Large intestine (tissue), 3 donors: ENCODE measurements around the gene ATF6. TPM values are rescaled to one million over a fixed set of nuclear protein-coding genes. Genes with fewer than 3 reads are reported as not detected.

ENCODE experiments used
- DNase-seq, 2 donors: peaks; one replicate each; pipeline versions ENCODE4 v3.0.0 to v3.0.0-alpha.2; 2013
- H3K27ac ChIP-seq: one replicate; pipeline ENCODE4 v1.5.1; 2013; ENCODE audit warnings: low read length
- H3K27me3 ChIP-seq: 2 replicates; pipeline ENCODE4 v1.6.1; 2013; ENCODE audit warnings: low read length; ENCODE audit not compliant: control insufficient read depth, insufficient read depth
- H3K36me3 ChIP-seq: 2 replicates; pipeline ENCODE4 v1.6.1; 2013; ENCODE audit warnings: low read length; ENCODE audit not compliant: control insufficient read depth, insufficient read depth
- H3K4me1 ChIP-seq: one replicate; pipeline ENCODE4 v1.6.1; 2013; ENCODE audit warnings: low read length; ENCODE audit not compliant: control insufficient read depth, insufficient read depth
- H3K4me3 ChIP-seq: one replicate; pipeline ENCODE4 v1.5.1; 2013; ENCODE audit warnings: low read length
- H3K9me3 ChIP-seq: one replicate; pipeline ENCODE4 v1.6.1; 2013; ENCODE audit warnings: mild to moderate bottlenecking, low read depth, low read length, moderate library complexity; ENCODE audit not compliant: control insufficient read depth
- WGBS: methylation state at CpG from one replicate; pipeline ENCODE4 v1.1.5; 2013; ENCODE audit warnings: low lambda C conversion rate; ENCODE audit not compliant: insufficient coverage; 5-methylcytosine and 5-hydroxymethylcytosine counted together
- polyA plus RNA-seq: library from polyadenylated mRNA; unstranded; fragments of 120-200 nt; gene quantifications from one replicate; pipeline ENCODE4 v1.2.1, GENCODE V29; 2013

ATF6 gene
- polyA plus RNA-seq, 1 donor, result 19.6 TPM

DNA sequence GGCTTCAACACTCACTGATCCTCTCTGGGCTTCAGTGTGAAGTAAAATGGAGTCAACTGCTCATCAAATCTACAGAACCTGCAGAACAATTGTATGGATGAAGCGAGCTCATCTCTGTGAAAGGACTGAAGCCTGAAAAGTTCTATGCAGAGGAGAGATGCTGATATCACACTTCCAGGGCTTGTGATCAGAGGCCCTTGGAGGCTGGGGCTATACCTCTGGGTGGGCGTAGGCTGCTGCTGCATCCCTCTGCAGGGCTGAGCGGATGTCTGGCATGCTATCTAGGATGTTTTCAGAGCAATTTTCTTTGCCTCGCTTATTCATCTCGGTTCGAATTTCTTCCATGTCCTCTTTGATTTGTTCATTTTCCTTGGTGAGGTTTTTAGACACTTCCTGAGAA lies 240.0 kb downstream of the ATF6 start:
- H3K27ac ChIP-seq, result no peak overlapping the region
- H3K4me1 ChIP-seq, result no peaks in the 10 kb centered on the region
- WGBS, result 93% methylated on average over 3 of the region's 6 CpGs
- no peaks in the 10 kb centered on the region for H3K9me3 ChIP-seq
- DNase-seq, result no peak
- H3K36me3 ChIP-seq, result no peaks in the 10 kb centered on the region
- H3K27me3 ChIP-seq, result no peaks in the 10 kb centered on the region
- no peak overlapping the region for H3K4me3 ChIP-seq

DNA sequence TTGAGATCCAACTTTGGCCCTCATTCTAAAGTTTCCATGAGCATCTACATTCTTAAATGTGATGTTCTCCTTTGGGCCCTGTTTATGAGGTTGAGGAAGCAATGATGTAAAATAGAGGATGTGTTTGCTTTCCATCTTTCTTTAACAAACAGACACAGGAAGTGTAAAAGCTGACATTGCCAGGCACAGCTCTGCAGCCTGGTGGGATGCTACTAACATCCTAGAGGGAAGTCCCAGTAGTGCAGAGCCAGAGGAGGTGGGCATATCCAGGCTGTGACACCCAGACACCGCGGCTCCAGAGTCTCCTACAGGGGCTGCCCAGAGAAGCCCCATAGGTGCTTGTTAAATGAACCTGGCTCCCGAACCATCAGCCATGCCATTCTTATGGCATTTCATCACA lies 241.3 kb downstream of the ATF6 start:
- no CpG with 5 or more reads among the region's 3 CpGs for WGBS
- Histone ChIP-seq H3K4me1 (no peaks in the 10 kb centered on the region), H3K27me3 (no peaks in the 10 kb centered on the region), H3K36me3 (no peaks in the 10 kb centered on the region), H3K4me3 (no peak overlapping the region), H3K9me3 (no peaks in the 10 kb centered on the region), H3K27ac (no peak overlapping the region)
- DNase-seq, result no peak

DNA sequence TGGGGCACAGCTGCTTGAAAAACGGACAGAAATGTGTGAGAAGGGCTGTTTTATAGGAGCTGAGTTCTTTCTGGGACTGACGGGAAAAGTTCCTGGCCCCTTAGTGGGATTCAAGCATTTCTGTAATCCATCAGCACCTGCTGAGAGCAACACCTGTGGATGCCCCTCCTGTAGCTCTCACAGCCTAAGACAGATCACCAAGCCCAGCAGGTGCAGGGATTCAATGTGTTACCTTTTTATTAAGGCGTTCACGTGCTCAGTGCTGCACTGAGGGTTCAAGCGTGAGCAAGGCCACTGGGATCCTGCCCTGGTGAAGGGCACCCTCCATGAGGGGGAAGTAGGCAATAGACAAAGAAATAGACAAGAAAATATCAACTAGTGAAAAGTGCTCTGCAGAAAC lies 242.7 kb downstream of the ATF6 start:
- Histone ChIP-seq H3K27ac (no peak overlapping the region), H3K4me3 (no peak overlapping the region), H3K4me1 (no peaks in the 10 kb centered on the region), H3K9me3 (no peaks in the 10 kb centered on the region), H3K27me3 (no peaks in the 10 kb centered on the region), H3K36me3 (no peaks in the 10 kb centered on the region)
- no peak for DNase-seq
- no CpG with 5 or more reads among the region's 5 CpGs for WGBS

DNA sequence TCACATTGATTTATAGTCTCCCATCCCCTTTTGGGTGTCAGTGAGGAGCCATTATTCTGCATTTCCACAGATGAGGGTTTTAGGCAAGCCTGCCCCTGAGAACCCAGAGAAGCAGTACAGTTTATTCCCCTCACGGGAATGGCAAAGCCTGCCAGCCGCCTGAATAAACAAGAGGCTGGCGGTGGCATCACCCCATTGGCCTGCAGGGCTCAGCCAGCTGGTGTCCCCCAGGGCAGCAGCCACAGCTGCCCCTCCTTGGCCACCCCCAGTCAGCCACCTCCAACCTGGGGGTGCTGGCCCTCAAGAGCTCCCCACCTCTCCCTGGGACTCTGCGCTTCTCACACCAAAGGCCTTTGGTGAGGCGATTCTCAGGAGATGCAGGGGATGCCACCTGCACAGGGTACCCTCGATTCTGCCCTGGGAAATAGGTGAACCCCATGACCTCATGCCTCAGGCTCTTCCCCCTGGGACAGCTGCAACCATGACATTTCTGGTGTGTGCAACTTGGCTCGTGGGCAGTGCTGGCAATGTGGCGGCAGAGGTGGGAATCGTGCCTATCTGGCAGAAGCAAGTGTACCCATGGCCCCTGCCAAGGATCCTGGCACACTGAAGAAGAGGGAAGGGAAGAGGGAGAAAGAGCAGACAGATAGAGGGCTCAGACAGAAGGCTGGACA lies 243.5 kb downstream of the ATF6 start:
- no peak overlapping the region for H3K4me3 ChIP-seq
- no peaks in the 10 kb centered on the region for H3K27me3 ChIP-seq
- no peaks in the 10 kb centered on the region for H3K4me1 ChIP-seq
- H3K9me3 ChIP-seq, result no peaks in the 10 kb centered on the region
- H3K36me3 ChIP-seq, result no peaks in the 10 kb centered on the region
- no peak overlapping the region for H3K27ac ChIP-seq
- no peak for DNase-seq
- no CpG with 5 or more reads among the region's 9 CpGs for whole genome bisulfite sequencing

DNA sequence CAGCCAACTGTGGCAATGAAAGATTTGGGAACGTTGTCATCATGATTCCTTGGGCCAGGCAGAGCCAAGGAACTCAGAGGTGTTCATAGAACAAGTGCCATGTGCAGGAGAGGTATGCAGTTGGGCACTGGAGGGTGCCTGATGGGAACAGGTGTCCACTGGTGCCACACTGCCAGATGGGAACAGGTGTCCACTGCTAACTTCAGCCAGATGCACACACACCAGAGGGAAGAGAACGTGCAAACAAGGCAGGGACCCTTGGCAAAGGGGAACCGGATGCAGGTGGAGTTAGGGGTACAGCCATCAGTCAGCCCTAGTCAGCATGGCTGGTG lies 244.0 kb downstream of the ATF6 start:
- WGBS, result no CpG with 5 or more reads among the region's 3 CpGs
- H3K27ac ChIP-seq, result no peak overlapping the region
- DNase-seq, result no peak
- H3K36me3 ChIP-seq, result no peaks in the 10 kb centered on the region
- H3K27me3 ChIP-seq, result no peaks in the 10 kb centered on the region
- H3K9me3 ChIP-seq, result no peaks in the 10 kb centered on the region
- no peaks in the 10 kb centered on the region for H3K4me1 ChIP-seq
- no peak overlapping the region for H3K4me3 ChIP-seq

DNA sequence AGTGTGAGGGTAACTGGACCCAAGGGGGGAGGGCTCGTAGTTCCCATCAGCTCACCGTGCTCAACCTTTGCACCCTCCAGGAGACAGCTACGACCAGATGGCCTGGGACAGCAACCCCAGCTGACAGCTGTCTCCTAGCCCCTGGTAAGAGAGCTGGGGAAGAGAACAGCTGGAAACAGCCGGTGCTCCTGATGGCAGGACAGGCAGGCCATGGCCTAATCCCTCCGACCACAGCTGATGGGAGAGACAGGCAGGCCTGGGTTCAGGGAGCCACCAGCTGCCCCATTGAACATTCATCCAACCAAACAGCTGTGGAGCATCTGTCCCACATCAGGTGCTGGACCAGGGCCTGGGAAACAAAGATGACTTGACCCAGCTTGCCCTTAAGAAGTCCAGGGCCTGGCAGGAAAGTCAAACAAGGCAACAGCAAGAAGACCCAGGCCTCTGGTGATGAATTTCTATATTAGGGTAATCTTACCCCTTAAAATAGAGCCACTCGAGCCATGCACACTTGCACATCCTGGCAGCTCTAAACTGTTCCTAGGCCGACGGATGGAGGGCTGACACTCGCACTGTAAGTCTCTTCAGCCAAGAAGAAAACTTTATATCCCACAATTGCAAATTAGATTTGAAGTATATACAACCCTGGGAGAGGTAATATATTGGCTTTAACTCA lies 245.4 kb downstream of the ATF6 start:
- H3K9me3 ChIP-seq, result no peaks in the 10 kb centered on the region
- H3K4me1 ChIP-seq, result no peaks in the 10 kb centered on the region
- H3K27ac ChIP-seq, result no peak overlapping the region
- H3K27me3 ChIP-seq, result no peaks in the 10 kb centered on the region
- DNase-seq, result no peak
- no peak overlapping the region for H3K4me3 ChIP-seq
- no peaks in the 10 kb centered on the region for H3K36me3 ChIP-seq
- no CpG with 5 or more reads among the region's 9 CpGs for WGBS

DNA sequence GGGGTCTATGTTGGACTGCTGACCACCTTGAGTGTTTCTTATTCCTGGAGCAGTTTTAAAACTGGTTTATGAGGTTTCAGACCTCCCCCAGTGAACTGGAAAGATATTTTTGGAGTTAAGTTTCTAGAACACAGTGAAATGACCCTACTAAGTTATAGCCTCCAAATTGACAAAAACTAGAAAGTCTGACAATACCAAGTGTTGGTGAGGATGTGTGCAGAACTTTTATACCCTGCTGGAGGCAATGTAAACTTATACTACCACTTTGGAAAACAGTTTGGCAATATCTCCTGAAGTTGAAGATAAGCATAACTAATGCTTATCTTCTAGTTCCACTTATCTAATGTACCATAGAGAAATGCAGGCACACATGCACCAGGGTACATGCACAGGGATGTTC lies 247.2 kb downstream of the ATF6 start:
- no peaks in the 10 kb centered on the region for H3K9me3 ChIP-seq
- H3K36me3 ChIP-seq, result no peaks in the 10 kb centered on the region
- H3K4me1 ChIP-seq, result no peaks in the 10 kb centered on the region
- H3K4me3 ChIP-seq, result no peak overlapping the region
- no peak overlapping the region for H3K27ac ChIP-seq
- H3K27me3 ChIP-seq, result peaks cover 2% of the 10 kb centered on the region
- DNase-seq, result no peak

Other genes starting within 250 kb of the ATF6 start
- 0.46 TPM for gene HSPA6, start 241.8 kb upstream of the ATF6 start, polyA plus RNA-seq
- 3.1 TPM for gene FCGR3A, start 216.5 kb upstream of the ATF6 start, polyA plus RNA-seq
- 0.04 TPM for gene FCGR3B, start 135.1 kb upstream of the ATF6 start, polyA plus RNA-seq
- gene FCGR2B, start 103.2 kb upstream of the ATF6 start, polyA plus RNA-seq, result 0.06 TPM
- 0.12 TPM for gene FCRLA, start 59.1 kb upstream of the ATF6 start, polyA plus RNA-seq
- 0.60 TPM for gene FCRLB, start 44.8 kb upstream of the ATF6 start, polyA plus RNA-seq
- 33.8 TPM for gene DUSP12, start 16.5 kb upstream of the ATF6 start, polyA plus RNA-seq